ENCODE results near the gene ANTXRL. TPM values are rescaled to one million over a fixed set of nuclear protein-coding genes. Genes with fewer than 3 reads are reported as not detected.

ANTXRL gene
- total and polyA plus RNA-seq, 10 of the 15 experiments (the other 5 are each of a cell fraction or from before 2014, with no cell fraction given), result not detected

Other genes with a start within 250 kb of the ANTXRL start
- gene MSMB, start 240.7 kb upstream of the ANTXRL start, total RNA-seq (2014; rRNA removed), result not detected in 2 replicates
- gene MSMB, start 240.7 kb upstream of the ANTXRL start, total RNA-seq (2014; rRNA removed; fragmentation: Illumina TruSeq; extraction: Trizol), result not detected in 2 replicates
- not detected in 2 replicates for gene MSMB, start 240.7 kb upstream of the ANTXRL start, total RNA-seq (2021)
- gene MSMB, start 240.7 kb upstream of the ANTXRL start, polyA plus RNA-seq (2011; rRNA removed), result not detected in 2 replicates
- gene MSMB, start 240.7 kb upstream of the ANTXRL start, polyA plus RNA-seq (2014; fragmentation: Illumina TruSeq; extraction: Trizol), result not detected in 2 replicates
- gene MSMB, start 240.7 kb upstream of the ANTXRL start, polyA plus RNA-seq (2014; fragmentation: Nextera tagmentation; extraction: Ambion mirVana), result not detected
- gene MSMB, start 240.7 kb upstream of the ANTXRL start, polyA plus RNA-seq (2014; rRNA removed), result not detected in 2 replicates
- gene MSMB, start 240.7 kb upstream of the ANTXRL start, polyA plus RNA-seq (2016; fragmentation: Nextera tagmentation; extraction: Ambion mirVana), result not detected
- gene ANXA8L1, start 88.8 kb downstream of the ANTXRL start, total RNA-seq (2014; rRNA removed), result 0.44 TPM in 1 of 2 replicates, not detected in the other
- 0.14 and 0.18 TPM in 2 replicates for gene ANXA8L1, start 88.8 kb downstream of the ANTXRL start, total RNA-seq (2014; rRNA removed; fragmentation: Illumina TruSeq; extraction: Trizol)
- not detected in 2 replicates for gene ANXA8L1, start 88.8 kb downstream of the ANTXRL start, total RNA-seq (2021)
- gene ANXA8L1, start 88.8 kb downstream of the ANTXRL start, polyA plus RNA-seq (2011; rRNA removed), result 0.04 TPM in 1 of 2 replicates, not detected in the other
- 0.22 and 0.36 TPM in 2 replicates for gene ANXA8L1, start 88.8 kb downstream of the ANTXRL start, polyA plus RNA-seq (2014; fragmentation: Illumina TruSeq; extraction: Trizol)
- under 1 TPM in 1 of 2 experiments, not detected in 1; 0.24 TPM for gene ANXA8L1, start 88.8 kb downstream of the ANTXRL start, polyA plus RNA-seq (2014; fragmentation: Nextera tagmentation; extraction: Ambion mirVana)
- gene ANXA8L1, start 88.8 kb downstream of the ANTXRL start, polyA plus RNA-seq (2014; rRNA removed), result 0.49 TPM in 1 of 2 replicates, not detected in the other
- under 1 TPM; 0.21 to 0.29 TPM for gene ANXA8L1, start 88.8 kb downstream of the ANTXRL start, polyA plus RNA-seq (2016; fragmentation: Nextera tagmentation; extraction: Ambion mirVana)
- not detected in 2 replicates for gene NPY4R, start 179.0 kb downstream of the ANTXRL start, total RNA-seq (2014; rRNA removed)
- not detected in 2 replicates for gene NPY4R, start 179.0 kb downstream of the ANTXRL start, total RNA-seq (2014; rRNA removed; fragmentation: Illumina TruSeq; extraction: Trizol)
- not detected in 2 replicates for gene NPY4R, start 179.0 kb downstream of the ANTXRL start, total RNA-seq (2021)
- gene NPY4R, start 179.0 kb downstream of the ANTXRL start, polyA plus RNA-seq (2011; rRNA removed), result not detected in 2 replicates
- gene NPY4R, start 179.0 kb downstream of the ANTXRL start, polyA plus RNA-seq (2014; fragmentation: Illumina TruSeq; extraction: Trizol), result not detected in 2 replicates
- gene NPY4R, start 179.0 kb downstream of the ANTXRL start, polyA plus RNA-seq (2014; fragmentation: Nextera tagmentation; extraction: Ambion mirVana), result not detected
- not detected in 2 replicates for gene NPY4R, start 179.0 kb downstream of the ANTXRL start, polyA plus RNA-seq (2014; rRNA removed)
- gene NPY4R, start 179.0 kb downstream of the ANTXRL start, polyA plus RNA-seq (2016; fragmentation: Nextera tagmentation; extraction: Ambion mirVana), result not detected